PC-3 (cell line): ENCODE data around the gene SYNCRIP. TPM values are rescaled to one million over a fixed set of nuclear protein-coding genes. Genes with fewer than 3 reads are reported as not detected.

ENCODE experiments used
- ATAC-seq: fragments of 200-7000 bp; cut with Tn5 transposase; 2 replicates; pipeline ENCODE4 v1.9.1; 2020; ENCODE audit warnings: mild to moderate bottlenecking, moderate library complexity
- BruUV-seq: library from RNA; stranded (reverse); fragments of 400-500 nt; replicated peaks from 2 replicates; lab custom pipeline; 2021; lab: Mats Ljungman, UMichigan
- CTCF ChIA-PET: fragments of 300-600 bp; sonication (Branson Sonifier 250); formaldehyde crosslinking; loops from one replicate; lab custom pipeline; 2022; ENCODE audit warnings: antibody characterized with exemption; lab: Charles Lee
- POLR2A ChIA-PET: fragments of 300-600 bp; sonication (Branson Sonifier 250); formaldehyde crosslinking; loops from one replicate; lab custom pipeline; 2022; ENCODE audit warnings: antibody characterized with exemption; ENCODE audit not compliant: unreplicated experiment; lab: Charles Lee
- DNase-seq: peaks from one replicate; pipeline ENCODE4 v3.0.0-alpha.2; 2015
- H2AFZ ChIP-seq: fragments of 300-600 bp; sonication (generic); 2 replicates; pipeline ENCODE4 v1.6.0; 2016; ENCODE audit warnings: antibody characterized with exemption, low read length
- H3F3A ChIP-seq: fragments of 300-600 bp; sonication (generic); one replicate; pipeline ENCODE4 v1.6.0; 2017; ENCODE audit warnings: antibody characterized with exemption, low read length, control low read depth, mild to moderate bottlenecking; ENCODE audit not compliant: unreplicated experiment
- H3K27ac ChIP-seq: fragments of 300-600 bp; sonication (generic); 2 replicates; pipeline ENCODE4 v1.5.1; 2016; ENCODE audit warnings: mild to moderate bottlenecking, low read length
- H3K27me3 ChIP-seq: fragments of 300-600 bp; sonication (generic); 2 replicates; pipeline ENCODE4 v1.6.1; 2016; ENCODE audit warnings: low read length, mixed read lengths
- H3K36me3 ChIP-seq: fragments of 300-600 bp; sonication (generic); 2 replicates; pipeline ENCODE4 v1.6.1; 2016; ENCODE audit warnings: low read depth, mixed run types, low read length, mixed read lengths
- H3K4me1 ChIP-seq: fragments of 300-600 bp; sonication (generic); 2 replicates; pipeline ENCODE4 v1.5.1; 2016; ENCODE audit warnings: low read length; ENCODE audit not compliant: insufficient read depth
- H3K4me2 ChIP-seq: fragments of 300-600 bp; sonication (generic); 2 replicates; pipeline ENCODE4 v1.6.0; 2016; ENCODE audit warnings: low read length
- H3K4me3 ChIP-seq: fragments of 300-600 bp; sonication (generic); 2 replicates; pipeline ENCODE4 v1.5.1; 2016; ENCODE audit warnings: mild to moderate bottlenecking, low read length, mixed read lengths
- H3K79me2 ChIP-seq: fragments of 300-600 bp; sonication (generic); 2 replicates; pipeline ENCODE4 v1.6.1; 2017; ENCODE audit warnings: low read length, mixed read lengths
- H3K9ac ChIP-seq: fragments of 300-600 bp; sonication (generic); 2 replicates; pipeline ENCODE4 v1.6.0; 2016; ENCODE audit warnings: mild to moderate bottlenecking, low read length
- H3K9me2 ChIP-seq: fragments of 300-600 bp; sonication (generic); replicated peaks from 2 replicates; pipeline ENCODE4 v1.6.1; 2016; ENCODE audit warnings: mixed run types, low read length, mixed read lengths
- H3K9me3 ChIP-seq: fragments of 300-600 bp; sonication (generic); 2 replicates; pipeline ENCODE4 v1.6.1; 2016; ENCODE audit warnings: low read length, mixed read lengths
- H4K20me1 ChIP-seq: fragments of 300-600 bp; sonication (generic); 2 replicates; pipeline ENCODE4 v1.6.1; 2016; ENCODE audit warnings: low read length, mixed read lengths
- EZH2 ChIP-seq: fragments of 300-600 bp; sonication (generic); IDR thresholded peaks from one replicate; pipeline ENCODE4 v1.6.1; 2017; ENCODE audit warnings: antibody characterized with exemption, mild to moderate bottlenecking, low read length; ENCODE audit not compliant: unreplicated experiment
- EZH2phosphoT487 ChIP-seq: fragments of 300-600 bp; sonication (generic); IDR thresholded peaks from 2 replicates; pipeline ENCODE4 v1.6.1; 2018; ENCODE audit warnings: mild to moderate bottlenecking, antibody characterized with exemption, low read length, borderline replicate concordance
- intact Hi-C: fragments of 100-400 bp; cut with micrococcal nuclease; formaldehyde crosslinking; loops from 2 replicates; pipeline ENCODE4 v1.9.0; 2023
- total RNA-seq: library from RNA; depleted of rRNA; stranded (reverse); fragments of >200 nt; gene quantifications from 2 replicates; pipeline ENCODE4 v1.2.3, GENCODE V29; 2014
- TF ChIP-seq, protein P1 (sequence below): fragments of 300-600 bp; sonication (generic); conservative IDR thresholded peaks from 2 replicates; pipeline ENCODE4 v1.5.1; 2017; ENCODE audit warnings: antibody characterized with exemption, low read depth, mild to moderate bottlenecking, low read length

SYNCRIP gene
- total RNA-seq, 1 experiment from 2014 or later, result 63.8 TPM

GRCh38 chr6:85676086-85676729 lies 33.5 kb upstream of the SYNCRIP start:
- H3K9me2 ChIP-seq, result no peaks in the 10 kb centered on the region
- POLR2A ChIA-PET, result no interaction called here
- H4K20me1 ChIP-seq, result peaks cover 47% of the 10 kb centered on the region
- ATAC-seq (no peak), DNase-seq (peak; percentile 4)
- H3K36me3 ChIP-seq, result peaks cover 33% of the 10 kb centered on the region
- peak overlapping the region; percentile 99 for H3K4me3 ChIP-seq
- peaks cover 25% of the 10 kb centered on the region for H3K4me1 ChIP-seq
- TF ChIP-seq EZH2phosphoT487, result no peak
- TF ChIP-seq, protein P1, sequence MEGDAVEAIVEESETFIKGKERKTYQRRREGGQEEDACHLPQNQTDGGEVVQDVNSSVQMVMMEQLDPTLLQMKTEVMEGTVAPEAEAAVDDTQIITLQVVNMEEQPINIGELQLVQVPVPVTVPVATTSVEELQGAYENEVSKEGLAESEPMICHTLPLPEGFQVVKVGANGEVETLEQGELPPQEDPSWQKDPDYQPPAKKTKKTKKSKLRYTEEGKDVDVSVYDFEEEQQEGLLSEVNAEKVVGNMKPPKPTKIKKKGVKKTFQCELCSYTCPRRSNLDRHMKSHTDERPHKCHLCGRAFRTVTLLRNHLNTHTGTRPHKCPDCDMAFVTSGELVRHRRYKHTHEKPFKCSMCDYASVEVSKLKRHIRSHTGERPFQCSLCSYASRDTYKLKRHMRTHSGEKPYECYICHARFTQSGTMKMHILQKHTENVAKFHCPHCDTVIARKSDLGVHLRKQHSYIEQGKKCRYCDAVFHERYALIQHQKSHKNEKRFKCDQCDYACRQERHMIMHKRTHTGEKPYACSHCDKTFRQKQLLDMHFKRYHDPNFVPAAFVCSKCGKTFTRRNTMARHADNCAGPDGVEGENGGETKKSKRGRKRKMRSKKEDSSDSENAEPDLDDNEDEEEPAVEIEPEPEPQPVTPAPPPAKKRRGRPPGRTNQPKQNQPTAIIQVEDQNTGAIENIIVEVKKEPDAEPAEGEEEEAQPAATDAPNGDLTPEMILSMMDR, result no peak
- H3K79me2 ChIP-seq, result peaks cover 66% of the 10 kb centered on the region
- intact Hi-C loops, result loop anchor here (10.0 kb wide), 1 partner anchor 81 kb away; the partner anchor contains the start of gene SNX14
- no TSS peak for BruUV-seq
- no peaks in the 10 kb centered on the region for H3K27me3 ChIP-seq
- CTCF ChIA-PET, result interaction anchor here (0.5 to 0.7 kb wide), 2 partner anchors 32 to 550 kb away, joined by 3 to 5 read pairs; no protein-coding TSS in a partner anchor
- peak overlapping the region; percentile 93 for H3K9ac ChIP-seq
- no peaks in the 10 kb centered on the region for H3K9me3 ChIP-seq
- no peak overlapping the region for H3K27ac ChIP-seq
- peak overlapping the region; percentile 98 for H3K4me2 ChIP-seq
- H2AFZ ChIP-seq, result no peak overlapping the region
- peaks cover 3% of the 10 kb centered on the region for H3F3A ChIP-seq

- H3K36me3 ChIP-seq, result peaks cover 33% of the 10 kb centered on the region
- TF ChIP-seq, protein P1, result no peak
- TF ChIP-seq EZH2phosphoT487 (no peak), EZH2 (no peak)
- H3K4me1 ChIP-seq, result peaks cover 21% of the 10 kb centered on the region
- peak; percentile 65 for DNase-seq
- H3K79me2 ChIP-seq, result peaks cover 58% of the 10 kb centered on the region
- no TSS peak for BruUV-seq
- no peaks in the 10 kb centered on the region for H3K9me2 ChIP-seq
- intact Hi-C loops, result loop anchor here (10.0 kb wide), 1 partner anchor 80 kb away; the partner anchor contains the start of gene SNX14
- ChIA-PET POLR2A (no interaction called here), CTCF (no interaction called here)
- peak overlapping the region; percentile 99 for H3K4me3 ChIP-seq
- H4K20me1 ChIP-seq, result peaks cover 47% of the 10 kb centered on the region
- H3K27me3 ChIP-seq, result no peaks in the 10 kb centered on the region
- no peaks in the 10 kb centered on the region for H3K9me3 ChIP-seq
- no peak overlapping the region for H3K9ac ChIP-seq
- ATAC-seq, result peak; percentile 17; the same call in 1 of the 2 replicates
- H2AFZ ChIP-seq, result no peak overlapping the region
- peak overlapping the region; percentile 98 for H3K4me2 ChIP-seq
- H3F3A ChIP-seq, result peaks cover 3% of the 10 kb centered on the region
- H3K27ac ChIP-seq, result peak overlapping the region; percentile 10; the same call in 1 of the 2 replicates
These were observed 32.5 kb upstream of the SYNCRIP start for GRCh38 chr6:85675030-85675819.
